GM23338 (cell line): ENCODE data around the gene GPATCH8. TPM values are rescaled to one million over a fixed set of nuclear protein-coding genes. Genes with fewer than 3 reads are reported as not detected.

Experiments
- ATAC-seq: fragments of 200-7000 bp; cut with Tn5 transposase; 3 replicates; pipeline ENCODE4 v1.9.1; 2020
- DNase-seq: peaks from one replicate; pipeline ENCODE4 v3.0.0-alpha.2; 2015; ENCODE audit warnings: low spot score
- H2AFZ ChIP-seq: fragments of 200-600 bp; sonication (generic); 2 replicates; pipeline ENCODE4 v1.8.0; 2016; ENCODE audit warnings: antibody characterized with exemption, mild to moderate bottlenecking, moderate library complexity
- H3F3A ChIP-seq: fragments of 200-600 bp; sonication (generic); replicated peaks from 2 replicates; pipeline ENCODE4 v1.8.0; 2017; ENCODE audit warnings: antibody characterized with exemption, mixed run types, low read depth
- H3K27ac ChIP-seq: fragments of 200-600 bp; sonication (generic); 2 replicates; pipeline ENCODE4 v1.6.1; 2016; ENCODE audit warnings: low read depth
- H3K27me3 ChIP-seq: fragments of 200-600 bp; sonication (generic); 2 replicates; pipeline ENCODE4 v1.8.0; 2016; ENCODE audit warnings: mild to moderate bottlenecking, mixed run types, moderate library complexity; ENCODE audit not compliant: insufficient read depth
- H3K36me3 ChIP-seq: fragments of 200-600 bp; sonication (generic); 2 replicates; pipeline ENCODE4 v1.8.0; 2016; ENCODE audit warnings: mild to moderate bottlenecking; ENCODE audit not compliant: insufficient read depth
- H3K4me1 ChIP-seq: fragments of 200-600 bp; sonication (generic); 2 replicates; pipeline ENCODE4 v1.8.0; 2016; ENCODE audit warnings: mild to moderate bottlenecking, moderate library complexity; ENCODE audit not compliant: insufficient read depth
- H3K4me2 ChIP-seq: fragments of 200-600 bp; sonication (generic); 2 replicates; pipeline ENCODE4 v1.7.1; 2017; ENCODE audit warnings: mixed run types
- H3K4me3 ChIP-seq: fragments of 200-600 bp; sonication (generic); 2 replicates; pipeline ENCODE4 v1.6.1; 2016; ENCODE audit warnings: mixed run types
- H3K79me2 ChIP-seq: fragments of 200-600 bp; sonication (generic); replicated peaks from 2 replicates; pipeline ENCODE4 v1.8.0; 2017; ENCODE audit warnings: mild to moderate bottlenecking; ENCODE audit not compliant: insufficient read depth
- H3K9me2 ChIP-seq: fragments of 200-600 bp; sonication (generic); 2 replicates; pipeline ENCODE4 v1.8.0; 2017; ENCODE audit not compliant: insufficient read depth
- H4K20me1 ChIP-seq: fragments of 200-600 bp; sonication (generic); replicated peaks from 2 replicates; pipeline ENCODE4 v1.8.0; 2017; ENCODE audit warnings: mild to moderate bottlenecking; ENCODE audit not compliant: insufficient read depth
- H3K27ac Mint-ChIP-seq: 2 replicates; pipeline ENCODE4 v1.8.0; 2020; ENCODE audit warnings: inconsistent platforms, mild to moderate bottlenecking, moderate library complexity, mixed read lengths
- H3K27me3 Mint-ChIP-seq: 3 replicates; pipeline ENCODE4 v1.8.0; 2022; ENCODE audit warnings: low read depth, mild to moderate bottlenecking, moderate library complexity, mixed read lengths, inconsistent platforms; ENCODE audit not compliant: insufficient read depth, poor library complexity
- H3K36me3 Mint-ChIP-seq: 3 replicates; pipeline ENCODE4 v1.8.0; 2021; ENCODE audit warnings: low read depth, mild to moderate bottlenecking, inconsistent platforms, moderate library complexity, mixed read lengths
- H3K4me1 Mint-ChIP-seq: 3 replicates; pipeline ENCODE4 v1.8.0; 2020; ENCODE audit warnings: mild to moderate bottlenecking, inconsistent platforms, mixed read lengths
- H3K4me3 Mint-ChIP-seq: 3 replicates; pipeline ENCODE4 v1.8.0; 2021; ENCODE audit warnings: moderate library complexity, mild to moderate bottlenecking, inconsistent platforms, mixed read lengths
- H3K9me3 Mint-ChIP-seq: 3 replicates; pipeline ENCODE4 v1.8.0; 2020; ENCODE audit warnings: moderate library complexity, mild to moderate bottlenecking, inconsistent platforms, mixed read lengths
- ETS1 ChIP-seq: IDR thresholded peaks from 2 replicates; pipeline ENCODE4 v1.6.1; 2016; ENCODE audit warnings: antibody characterized with exemption
- EZH2 ChIP-seq: fragments of 200-600 bp; sonication (generic); IDR thresholded peaks from one replicate; pipeline ENCODE4 v1.8.0; 2017; ENCODE audit warnings: antibody characterized with exemption, mild to moderate bottlenecking, low read depth; ENCODE audit not compliant: unreplicated experiment
- EZH2phosphoT487 ChIP-seq: fragments of 200-600 bp; sonication (generic); IDR thresholded peaks from one replicate; pipeline ENCODE4 v1.8.1; 2018; ENCODE audit warnings: antibody characterized with exemption; ENCODE audit not compliant: unreplicated experiment
- JUNB ChIP-seq: IDR thresholded peaks from one replicate; pipeline ENCODE4 v1.6.1; 2016; ENCODE audit warnings: antibody characterized with exemption; ENCODE audit not compliant: unreplicated experiment
- NANOG ChIP-seq: IDR thresholded peaks from 2 replicates; pipeline ENCODE4 v1.6.1; 2016; ENCODE audit warnings: antibody characterized with exemption, borderline replicate concordance
- POLR2AphosphoS5 ChIP-seq: IDR thresholded peaks from 2 replicates; pipeline ENCODE4 v1.6.1; 2016; ENCODE audit warnings: antibody characterized with exemption, low read depth
- REST ChIP-seq: IDR thresholded peaks from one replicate; pipeline ENCODE4 v1.6.1; 2018; ENCODE audit warnings: antibody characterized with exemption; ENCODE audit not compliant: unreplicated experiment
- STAT1 ChIP-seq: IDR thresholded peaks from one replicate; pipeline ENCODE4 v1.6.1; 2016; ENCODE audit warnings: antibody characterized with exemption; ENCODE audit not compliant: unreplicated experiment
- ZNF114 ChIP-seq: fragments of 250-450 bp; sonication (Bioruptor Pico); IDR thresholded peaks from 2 replicates; pipeline ENCODE4 v1.5.0; 2020; ENCODE audit warnings: mild to moderate bottlenecking, moderate library complexity
- ZNF331 ChIP-seq: fragments of 250-450 bp; sonication (Bioruptor Pico); IDR thresholded peaks from 2 replicates; pipeline ENCODE4 v1.5.0; 2020; ENCODE audit warnings: low read depth, mild to moderate bottlenecking, moderate library complexity
- polyA plus RNA-seq: library from polyadenylated mRNA; unstranded; fragments of >200 nt; fragmentation: Nextera tagmentation; extraction: Ambion mirVana; gene quantifications from 2 replicates; pipeline ENCODE4 v1.2.1, GENCODE V29; 2016
- total RNA-seq: library from RNA; depleted of rRNA; stranded (reverse); fragments of >200 nt; shearing (Covaris generic); gene quantifications from 2 replicates; pipeline ENCODE4 v1.2.3, GENCODE V29; 2014

Gene GPATCH8
- total and polyA plus RNA-seq, 2 experiments from 2014 or later: 44.4 to 76.5 TPM

- no peaks in the 10 kb centered on the region for H3F3A ChIP-seq
- H3K27ac ChIP-seq: 0 out of 2 replicates have a peak overlapping the region, but pooled peaks have one; percentile 12
- DNase-seq: no peak
- peaks cover 12% of the 10 kb centered on the region for H4K20me1 ChIP-seq
- H3K9me3 Mint-ChIP-seq: no peaks in the 10 kb centered on the region
- ATAC-seq: no peak
- H3K27ac Mint-ChIP-seq: no peak overlapping the region
- H3K36me3 ChIP-seq: no peaks in the 10 kb centered on the region
- TF ChIP-seq ZNF331 (CRISPR knock-in tag) (no peak), POLR2AphosphoS5 (no peak), STAT1 (no peak)
- peaks cover 25% of the 10 kb centered on the region; the same call in 1 of the 2 replicates for H3K79me2 ChIP-seq
- H3K36me3 Mint-ChIP-seq: no peaks in the 10 kb centered on the region
- no peaks in the 10 kb centered on the region for H3K27me3 ChIP-seq
- H3K4me2 ChIP-seq: no peak overlapping the region
- H3K4me3 ChIP-seq: no peak overlapping the region
- H2AFZ ChIP-seq: no peak overlapping the region
- no peaks in the 10 kb centered on the region for H3K9me2 ChIP-seq
- H3K27me3 Mint-ChIP-seq: no peaks in the 10 kb centered on the region
- H3K4me1 Mint-ChIP-seq: no peaks in the 10 kb centered on the region; the same call in 2 of the 3 replicates
- H3K4me3 Mint-ChIP-seq: no peak overlapping the region
- no peaks in the 10 kb centered on the region for H3K4me1 ChIP-seq
These were observed 52.1 kb downstream of the GPATCH8 start for GRCh38 chr17:44451016-44451627.

GRCh38 chr17:44448412-44448811 is 54.8 kb downstream of the GPATCH8 start:
- Histone ChIP-seq H4K20me1 (peaks cover 6% of the 10 kb centered on the region), H3K4me1 (peaks cover 5% of the 10 kb centered on the region), H3K36me3 (no peaks in the 10 kb centered on the region), H3K27ac (no peak overlapping the region), H2AFZ (no peak overlapping the region), H3K4me3 (no peak overlapping the region), H3K4me2 (no peak overlapping the region), H3F3A (no peaks in the 10 kb centered on the region), H3K27me3 (no peaks in the 10 kb centered on the region), H3K9me2 (no peaks in the 10 kb centered on the region), H3K79me2 (peaks cover 36% of the 10 kb centered on the region; the same call in 1 of the 2 replicates)
- DNase-seq: no peak
- Mint-ChIP-seq H3K9me3 (no peaks in the 10 kb centered on the region), H3K4me3 (no peak overlapping the region), H3K27ac (no peak overlapping the region), H3K4me1 (peaks cover 10% of the 10 kb centered on the region; the same call in 2 of the 3 replicates), H3K36me3 (no peaks in the 10 kb centered on the region), H3K27me3 (peaks cover 5% of the 10 kb centered on the region)
- TF ChIP-seq EZH2: no peak
- TF ChIP-seq REST: no peak
- TF ChIP-seq ZNF331 (CRISPR knock-in tag): no peak
- ATAC-seq: no peak

GRCh38 chr17:44444735-44445105 is 58.5 kb downstream of the GPATCH8 start:
- Mint-ChIP-seq H3K4me1 (peaks cover 10% of the 10 kb centered on the region; the same call in 2 of the 3 replicates), H3K36me3 (no peaks in the 10 kb centered on the region), H3K9me3 (no peaks in the 10 kb centered on the region), H3K4me3 (no peak overlapping the region), H3K27ac (no peak overlapping the region), H3K27me3 (peaks cover 6% of the 10 kb centered on the region)
- peaks cover 5% of the 10 kb centered on the region for H3K4me1 ChIP-seq
- ATAC-seq: no peak
- H2AFZ ChIP-seq: no peak overlapping the region
- H3K79me2 ChIP-seq: peaks cover 35% of the 10 kb centered on the region
- H3K4me2 ChIP-seq: no peak overlapping the region
- no peaks in the 10 kb centered on the region for H3F3A ChIP-seq
- no peaks in the 10 kb centered on the region for H3K9me2 ChIP-seq
- H3K27me3 ChIP-seq: no peaks in the 10 kb centered on the region
- peaks cover 9% of the 10 kb centered on the region for H4K20me1 ChIP-seq
- H3K4me3 ChIP-seq: no peak overlapping the region
- H3K27ac ChIP-seq: no peak overlapping the region
- H3K36me3 ChIP-seq: no peaks in the 10 kb centered on the region
- DNase-seq: no peak
- TF ChIP-seq EZH2 (no peak), POLR2AphosphoS5 (no peak), ZNF331 (CRISPR knock-in tag) (no peak), NANOG (no peak), ZNF114 (CRISPR knock-in tag) (no peak), ETS1 (no peak), JUNB (no peak), EZH2phosphoT487 (no peak)
